Stimulated activated CD4-positive, alpha-beta T cell treated with anti-CD3 and anti-CD28 coated beads, TNF-alpha, amount 100 ng/mL, for 48 hours (primary cell): ENCODE results near the gene APH1A.
"Not testable (repeated sequence)": the region's sequence is repeated elsewhere in the genome, so short reads cannot be mapped to it uniquely, and the experiment has no call there.

Experiments used
- DNase-seq, 3 donors: peaks; one replicate each; pipeline ENCODE4 v3.0.0-alpha.2; 2020; ENCODE audit warnings: low read depth in 3 of 3

Gene APH1A

GRCh38 chr1:150233359-150234308 is 35.2 kb downstream of the APH1A start:
- DNase-seq, result peak in 2 of 3 donors; percentile 7 to 21

DNA sequence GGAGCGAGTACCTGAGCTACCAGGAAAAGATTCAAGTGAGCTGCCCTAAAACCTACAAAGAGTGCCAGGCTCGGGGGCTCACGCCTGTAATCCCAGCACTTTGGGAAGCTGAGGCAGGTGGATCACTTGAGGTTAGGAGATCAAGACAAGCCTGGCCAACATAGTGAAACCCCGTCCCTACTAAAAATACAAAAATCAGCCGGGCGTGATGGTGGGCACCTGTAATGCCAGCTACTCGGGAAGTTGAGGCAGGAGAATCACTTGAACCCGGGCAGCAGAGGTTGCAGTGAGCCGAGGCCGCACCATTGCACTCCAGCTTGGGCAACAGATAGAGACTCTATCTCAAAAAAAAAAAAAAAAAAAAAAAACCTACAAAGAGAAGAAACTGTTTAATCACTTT is 35.9 kb downstream of the APH1A start:
- DNase-seq, result not testable (repeated sequence)

DNA sequence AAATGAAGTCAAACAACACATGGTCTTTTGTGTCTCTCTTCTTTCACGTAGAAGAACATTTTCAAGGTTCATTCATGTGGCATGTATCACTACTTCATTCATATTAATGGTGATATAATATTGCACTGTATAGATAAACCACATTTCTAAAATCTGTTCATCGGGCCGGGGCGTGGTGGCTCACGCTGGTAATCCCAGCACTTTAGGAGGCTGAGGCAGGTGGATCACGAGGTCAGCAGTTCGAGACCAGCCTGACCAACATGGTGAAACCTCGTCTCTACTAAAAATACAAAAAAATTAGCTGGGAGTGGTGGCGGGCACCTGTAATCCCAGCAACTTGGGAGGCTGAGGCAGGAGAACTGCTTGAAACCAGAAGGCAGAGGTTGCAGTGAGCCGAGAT is 40.6 kb downstream of the APH1A start:
- not testable (repeated sequence) for DNase-seq

DNA sequence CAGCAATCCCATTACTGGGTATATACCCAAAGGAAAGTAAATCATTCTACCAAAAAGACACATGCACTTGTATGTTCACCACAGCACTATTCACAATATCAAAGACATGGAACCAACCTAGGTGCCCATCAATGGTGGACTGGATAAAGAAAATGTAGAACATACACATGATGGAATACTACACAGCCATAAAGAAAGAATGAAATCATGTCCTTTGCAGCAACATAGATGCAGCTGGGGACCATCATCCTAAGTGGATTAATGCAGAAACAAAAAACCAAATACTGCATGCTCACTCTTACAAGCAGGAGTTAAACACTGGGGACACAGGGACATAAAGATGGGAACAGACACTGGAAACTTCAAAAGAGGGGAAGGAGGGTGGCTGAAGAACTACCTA is 41.6 kb downstream of the APH1A start:
- DNase-seq, result no peak

- DNase-seq, result no peak
Observed at GRCh38 chr1:150226486-150226885, 42.3 kb downstream of the APH1A start.

DNA sequence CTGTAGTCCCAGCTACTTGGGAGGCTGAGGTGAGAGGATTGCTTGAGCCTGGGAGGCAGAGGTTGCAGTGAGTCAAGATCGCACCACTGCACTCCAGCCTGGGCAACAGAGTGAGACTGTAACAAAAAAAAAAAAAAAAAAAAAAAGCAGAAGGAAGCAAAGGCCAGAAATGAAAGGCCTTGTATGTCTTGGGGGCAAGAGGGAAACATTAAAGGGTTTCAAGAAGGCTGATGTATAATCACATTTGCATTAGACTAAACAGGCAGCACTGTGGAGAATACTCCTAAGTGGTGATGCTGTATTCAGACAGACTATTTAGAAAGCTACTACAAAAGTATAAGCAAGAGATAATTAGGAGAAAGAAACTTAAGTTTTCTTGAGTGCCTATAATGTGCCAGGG is 43.3 kb downstream of the APH1A start:
- no peak for DNase-seq

DNA sequence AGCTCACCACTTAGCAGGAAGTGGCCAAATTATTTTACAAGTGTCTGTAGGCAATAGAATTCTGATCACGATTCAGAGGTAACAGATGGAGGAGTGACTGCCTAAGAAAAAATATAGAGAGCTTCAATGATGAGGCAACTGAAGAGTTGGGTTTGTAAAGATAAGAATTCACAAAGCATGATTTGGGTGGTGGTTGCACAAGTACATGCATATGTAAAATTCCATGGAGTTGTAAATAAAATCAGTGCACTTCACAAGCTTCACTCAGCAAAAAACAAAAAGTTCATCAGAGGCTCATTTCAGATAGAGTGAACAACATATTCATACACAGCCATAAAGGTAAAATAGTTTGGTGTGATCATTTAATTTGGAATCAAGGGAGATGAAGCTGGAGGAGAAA is 43.8 kb downstream of the APH1A start:
- DNase-seq, result no peak

DNA sequence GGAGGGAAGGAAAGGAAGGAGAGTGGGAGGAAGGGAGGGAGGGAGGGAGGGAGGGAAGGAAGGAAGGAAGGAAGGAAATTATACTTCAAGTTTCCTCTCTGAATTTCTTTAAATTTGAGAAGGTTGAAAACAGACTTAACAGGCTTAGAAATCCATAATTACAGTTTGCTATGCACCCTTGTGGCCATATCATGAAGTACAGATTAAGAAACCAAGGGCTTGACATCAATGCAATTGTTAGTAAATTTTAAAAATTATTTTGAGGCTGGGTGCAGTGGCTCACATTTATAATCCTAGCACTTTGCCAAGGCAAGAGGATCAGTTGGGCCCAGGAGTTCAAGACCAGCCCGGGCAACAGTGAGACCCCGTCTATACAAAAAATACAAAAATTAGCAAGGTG is 47.3 kb downstream of the APH1A start:
- DNase-seq, result no peak

DNA sequence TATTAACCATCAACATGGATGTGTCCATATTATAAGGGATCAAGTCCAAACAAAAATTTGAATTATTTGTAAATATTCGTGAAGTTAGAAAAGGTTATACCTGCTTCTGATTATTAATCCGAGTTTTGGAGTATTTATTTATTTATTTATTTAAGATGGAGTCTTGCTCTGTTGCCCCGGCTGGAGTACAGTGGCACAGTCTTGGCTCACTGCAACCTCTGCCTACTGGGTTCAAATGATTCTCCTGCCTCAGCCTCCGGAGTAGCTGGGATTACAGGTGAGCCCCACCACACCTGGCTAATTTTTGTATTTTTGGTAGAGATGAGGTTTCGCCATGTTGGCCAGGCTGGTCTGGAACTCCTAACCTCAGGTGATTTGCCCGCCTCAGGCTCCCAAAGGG is 53.0 kb downstream of the APH1A start:
- DNase-seq, result not testable (repeated sequence)
